ENCODE data around the gene SLCO1B3. TPM values are rescaled to one million over a fixed set of nuclear protein-coding genes. Genes with fewer than 3 reads are reported as not detected.
A peak's percentile ranks its signal among the peaks of the same experiment; 100 is the strongest.
"Not testable (repeated sequence)": the region's sequence is repeated elsewhere in the genome, so short reads cannot be mapped to it uniquely, and the experiment has no call there.

The SLCO1B3 gene, protein sequence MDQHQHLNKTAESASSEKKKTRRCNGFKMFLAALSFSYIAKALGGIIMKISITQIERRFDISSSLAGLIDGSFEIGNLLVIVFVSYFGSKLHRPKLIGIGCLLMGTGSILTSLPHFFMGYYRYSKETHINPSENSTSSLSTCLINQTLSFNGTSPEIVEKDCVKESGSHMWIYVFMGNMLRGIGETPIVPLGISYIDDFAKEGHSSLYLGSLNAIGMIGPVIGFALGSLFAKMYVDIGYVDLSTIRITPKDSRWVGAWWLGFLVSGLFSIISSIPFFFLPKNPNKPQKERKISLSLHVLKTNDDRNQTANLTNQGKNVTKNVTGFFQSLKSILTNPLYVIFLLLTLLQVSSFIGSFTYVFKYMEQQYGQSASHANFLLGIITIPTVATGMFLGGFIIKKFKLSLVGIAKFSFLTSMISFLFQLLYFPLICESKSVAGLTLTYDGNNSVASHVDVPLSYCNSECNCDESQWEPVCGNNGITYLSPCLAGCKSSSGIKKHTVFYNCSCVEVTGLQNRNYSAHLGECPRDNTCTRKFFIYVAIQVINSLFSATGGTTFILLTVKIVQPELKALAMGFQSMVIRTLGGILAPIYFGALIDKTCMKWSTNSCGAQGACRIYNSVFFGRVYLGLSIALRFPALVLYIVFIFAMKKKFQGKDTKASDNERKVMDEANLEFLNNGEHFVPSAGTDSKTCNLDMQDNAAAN
- total RNA-seq: not detected

GRCh38 chr12:20810487-20810886 is at the start of gene SLCO1B3:
Gene SLCO1B3, plus strand, starts transcription at chr12:20810705. Its CDS starts 5,034 bp downstream, at chr12:20815739.
- DNase-seq (ENCODE audit: low read depth in 2 of 3, low spot score in 2 of 3): no peak

GRCh38 chr12:20777420-20777819 is 33.1 kb upstream of the SLCO1B3 start:
- DNase-seq (ENCODE audit: low read depth in 2 of 3, low spot score in 2 of 3): no peak

DNA sequence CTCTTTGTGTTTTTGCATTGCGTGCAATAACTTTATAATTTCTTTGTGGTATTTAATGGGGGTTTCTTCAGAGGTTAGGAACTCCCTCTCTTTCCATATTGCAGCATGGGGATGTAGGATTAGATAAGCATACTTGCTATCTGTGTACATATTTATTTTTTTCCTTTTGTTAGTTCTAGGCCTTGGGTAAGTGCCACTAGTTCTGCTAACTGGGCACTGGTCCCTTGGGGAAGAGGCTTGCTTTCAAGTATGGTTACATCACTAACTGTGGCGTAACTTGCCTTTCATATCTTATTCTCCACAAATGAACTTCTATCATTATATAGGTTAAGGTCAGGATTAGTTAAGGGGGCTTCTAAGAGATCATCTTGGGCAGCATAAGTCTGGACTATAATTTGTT is 31.5 kb upstream of the SLCO1B3 start:
- DNase-seq (ENCODE audit: low read depth in 2 of 3, low spot score in 2 of 3): no peak

- not testable (repeated sequence) for DNase-seq (ENCODE audit: low read depth in 2 of 3, low spot score in 2 of 3)
Observed at GRCh38 chr12:20779971-20780370, 30.5 kb upstream of the SLCO1B3 start.

DNA sequence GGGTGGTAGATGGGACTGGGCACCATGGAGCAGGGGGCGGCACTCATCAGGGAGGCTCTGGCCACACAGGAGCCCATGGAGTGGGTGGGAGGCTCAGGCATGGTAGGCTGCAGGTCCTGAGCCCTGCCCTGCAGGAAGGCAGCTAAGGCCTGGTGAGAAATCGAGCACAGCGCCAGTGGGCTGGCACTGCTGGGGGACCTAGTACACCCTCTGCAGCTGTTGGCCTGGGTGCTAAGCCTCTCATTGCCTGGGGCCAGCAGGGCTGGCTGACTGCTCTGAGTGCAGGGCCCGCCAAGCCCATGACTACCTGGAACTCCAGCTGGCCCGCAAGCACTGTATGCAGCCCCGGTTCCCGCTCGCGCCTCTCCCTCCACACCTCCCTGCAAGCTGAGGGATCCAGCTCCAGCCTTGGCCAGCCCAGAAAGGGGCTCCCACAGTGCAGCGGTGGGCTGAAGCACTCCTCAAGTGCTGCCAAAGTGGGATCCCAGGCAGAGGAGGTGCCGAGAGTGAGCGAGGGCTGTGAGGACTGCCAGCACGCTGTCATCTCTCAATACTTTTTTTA is 26.6 kb upstream of the SLCO1B3 start:
- not testable (repeated sequence) for DNase-seq (ENCODE audit: low read depth in 2 of 3, low spot score in 2 of 3)

GRCh38 chr12:20792971-20793370 is 17.5 kb upstream of the SLCO1B3 start:
- no peak for DNase-seq (ENCODE audit: low read depth in 2 of 3, low spot score in 2 of 3)

- peak in 2 of 3 donors; percentile 50 to 80 for DNase-seq (ENCODE audit: low read depth in 2 of 3, low spot score in 2 of 3)
Observed at GRCh38 chr12:20798554-20798953, 12.0 kb upstream of the SLCO1B3 start.

- DNase-seq (ENCODE audit: low read depth in 2 of 3, low spot score in 2 of 3): no peak
Observed at GRCh38 chr12:20800160-20800559, 10.3 kb upstream of the SLCO1B3 start.

DNA sequence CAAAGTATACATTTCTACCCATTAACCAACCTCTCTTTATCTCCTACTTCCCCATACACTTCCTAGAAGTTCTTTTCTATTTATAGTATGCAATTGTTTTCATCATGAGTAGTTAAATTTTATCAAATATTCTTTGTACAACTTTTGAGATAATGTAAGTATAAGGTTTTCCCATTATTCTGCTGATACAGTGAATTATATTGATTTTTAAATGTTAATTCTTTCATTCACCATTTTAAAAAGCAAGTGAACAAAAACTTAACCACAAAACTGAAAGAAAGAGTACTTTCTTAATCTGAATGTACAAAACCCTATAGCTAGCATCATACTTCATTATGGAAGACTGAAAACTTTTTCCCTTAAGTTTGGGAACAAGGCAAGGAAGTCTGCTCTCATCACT is 9.5 kb upstream of the SLCO1B3 start:
- DNase-seq (ENCODE audit: low read depth in 2 of 3, low spot score in 2 of 3): no peak

GRCh38 chr12:20805921-20806320 is 4.6 kb upstream of the SLCO1B3 start:
- DNase-seq (ENCODE audit: low read depth in 2 of 3, low spot score in 2 of 3): peak in 1 of 3 donors; percentile 21

GRCh38 chr12:20807192-20808080 is 3.1 kb upstream of the SLCO1B3 start:
- DNase-seq (ENCODE audit: low read depth in 2 of 3, low spot score in 2 of 3): no peak

- DNase-seq (ENCODE audit: low read depth in 2 of 3, low spot score in 2 of 3): peak in 1 of 3 donors; percentile 58
Observed at GRCh38 chr12:20808521-20808920, 2.0 kb upstream of the SLCO1B3 start.

- no peak for DNase-seq (ENCODE audit: low read depth in 2 of 3, low spot score in 2 of 3)
Observed at GRCh38 chr12:20815574-20815973, 5.1 kb downstream of the SLCO1B3 start.

GRCh38 chr12:20822415-20822814 is 11.9 kb downstream of the SLCO1B3 start:
- DNase-seq (ENCODE audit: low read depth in 2 of 3, low spot score in 2 of 3): no peak

GRCh38 chr12:20822925-20823324 is 12.4 kb downstream of the SLCO1B3 start:
- DNase-seq (ENCODE audit: low read depth in 2 of 3, low spot score in 2 of 3): no peak

DNA sequence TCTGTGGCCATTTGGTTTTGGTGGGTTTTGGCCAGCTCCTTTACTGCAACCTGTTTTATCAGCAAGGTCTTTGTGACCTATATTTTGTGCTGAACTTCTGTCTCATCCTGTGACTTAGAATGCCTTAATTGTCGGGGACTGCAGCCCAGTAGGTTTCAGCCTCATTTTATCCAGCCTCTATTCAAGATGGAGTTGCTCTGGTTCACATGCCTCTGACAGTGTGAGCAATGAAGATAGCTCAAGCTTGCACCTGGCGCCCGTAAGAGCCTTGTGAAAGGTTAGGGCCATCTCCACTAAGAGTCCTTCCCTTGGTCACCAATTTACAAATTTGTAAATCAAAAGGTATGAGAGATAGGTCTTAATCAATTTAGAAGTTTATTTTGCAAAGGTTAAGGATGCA is 19.4 kb downstream of the SLCO1B3 start:
- DNase-seq (ENCODE audit: low read depth in 2 of 3, low spot score in 2 of 3): no peak

- DNase-seq (ENCODE audit: low read depth in 2 of 3, low spot score in 2 of 3): no peak
Observed at GRCh38 chr12:20830456-20830855, 20.0 kb downstream of the SLCO1B3 start.

- DNase-seq (ENCODE audit: low read depth in 2 of 3, low spot score in 2 of 3): no peak
Observed at GRCh38 chr12:20832911-20833310, 22.4 kb downstream of the SLCO1B3 start.

- no peak for DNase-seq (ENCODE audit: low read depth in 2 of 3, low spot score in 2 of 3)
Observed at GRCh38 chr12:20852649-20853048, 42.1 kb downstream of the SLCO1B3 start.

DNA sequence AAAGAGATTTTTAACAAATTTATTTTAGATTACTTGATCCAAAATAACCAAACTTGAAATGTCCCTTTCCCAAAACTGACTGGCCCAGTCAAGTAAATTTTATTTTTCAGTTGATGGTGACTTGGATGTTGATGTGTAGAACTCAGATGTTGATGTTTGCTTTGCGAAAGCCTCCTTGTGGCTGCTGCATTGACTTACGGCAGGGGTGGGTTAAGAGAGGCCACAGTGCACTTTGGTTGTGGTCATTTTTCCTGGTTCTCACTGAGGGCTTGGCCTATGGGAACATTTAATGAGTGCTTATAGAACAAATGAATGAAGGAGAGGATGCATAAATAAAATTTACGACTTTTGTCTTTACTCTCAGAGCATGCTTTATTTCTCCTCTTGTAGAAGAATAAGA is 52.6 kb downstream of the SLCO1B3 start:
- DNase-seq (ENCODE audit: low read depth in 2 of 3, low spot score in 2 of 3): no peak

GRCh38 chr12:20865873-20866272 is 55.4 kb downstream of the SLCO1B3 start:
- no peak for DNase-seq (ENCODE audit: low read depth in 2 of 3, low spot score in 2 of 3)
